NCI-H510A treated with DMSO at 0.1 percent for 48 hours (cell line): Measurements from ENCODE around the gene FAM222A.

Source experiments
- DNase-seq: peaks from one replicate; lab custom pipeline; 2025; lab: John Stamatoyannopoulos, UW

The FAM222A gene

DNA sequence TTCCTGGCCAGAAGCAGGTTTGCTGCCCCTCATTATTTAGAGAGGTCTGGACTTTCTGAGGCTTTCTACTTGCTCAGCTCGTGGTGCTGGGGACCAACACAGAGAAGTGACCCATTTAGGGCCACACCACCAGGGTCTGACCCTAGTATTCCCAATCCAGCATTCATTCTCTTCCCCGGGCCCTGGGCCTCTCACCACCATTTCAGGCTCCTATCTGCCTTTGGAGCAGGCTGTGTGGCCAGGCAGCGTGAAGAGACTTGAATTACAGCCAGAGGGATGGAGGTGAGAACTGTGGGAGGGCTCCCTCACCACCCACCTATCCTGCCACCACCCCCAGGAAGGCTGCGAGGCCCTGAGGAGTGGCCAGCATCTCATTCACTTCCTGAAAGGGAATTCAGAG is 24.6 kb downstream of the FAM222A start:
- DNase-seq: no peak

DNA sequence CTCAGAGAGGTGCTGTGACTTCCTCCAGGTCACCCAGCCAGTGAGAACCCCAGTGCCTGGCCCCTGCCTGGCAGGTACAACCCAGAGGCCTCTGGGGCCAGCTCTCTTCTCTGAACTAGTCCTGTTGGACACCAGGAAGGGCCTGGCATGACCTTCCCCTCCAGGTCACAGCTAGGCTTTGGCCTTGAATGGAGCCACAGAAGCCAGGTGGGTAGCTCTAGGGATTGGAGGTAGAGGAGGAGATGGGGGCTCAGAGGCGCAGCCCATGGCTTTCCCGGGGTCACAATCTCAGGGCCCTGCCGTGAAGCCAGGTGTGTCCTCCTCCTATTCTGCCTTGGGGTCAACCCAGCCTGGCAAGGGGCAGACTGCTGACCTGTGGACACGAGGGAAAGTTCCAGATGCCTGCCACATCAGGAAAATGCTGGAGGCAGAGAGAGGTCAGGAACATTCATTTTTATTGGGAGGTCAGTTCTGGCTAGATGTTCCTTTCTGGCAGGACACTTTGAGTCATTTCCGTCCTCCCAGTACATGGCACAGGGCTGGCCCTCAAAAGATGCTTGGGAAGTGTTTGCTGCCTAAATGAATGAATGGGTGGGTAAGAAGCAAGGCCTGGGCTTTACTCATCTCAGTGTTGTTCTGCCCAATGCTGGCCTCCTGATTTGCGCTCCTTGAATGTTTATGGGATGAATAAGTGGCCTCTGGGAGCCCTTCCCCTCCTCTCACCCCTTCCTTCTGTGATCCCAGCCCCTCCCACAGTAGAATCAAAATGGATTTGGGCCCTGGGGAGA is 25.4 kb downstream of the FAM222A start:
- DNase-seq: no peak

DNA sequence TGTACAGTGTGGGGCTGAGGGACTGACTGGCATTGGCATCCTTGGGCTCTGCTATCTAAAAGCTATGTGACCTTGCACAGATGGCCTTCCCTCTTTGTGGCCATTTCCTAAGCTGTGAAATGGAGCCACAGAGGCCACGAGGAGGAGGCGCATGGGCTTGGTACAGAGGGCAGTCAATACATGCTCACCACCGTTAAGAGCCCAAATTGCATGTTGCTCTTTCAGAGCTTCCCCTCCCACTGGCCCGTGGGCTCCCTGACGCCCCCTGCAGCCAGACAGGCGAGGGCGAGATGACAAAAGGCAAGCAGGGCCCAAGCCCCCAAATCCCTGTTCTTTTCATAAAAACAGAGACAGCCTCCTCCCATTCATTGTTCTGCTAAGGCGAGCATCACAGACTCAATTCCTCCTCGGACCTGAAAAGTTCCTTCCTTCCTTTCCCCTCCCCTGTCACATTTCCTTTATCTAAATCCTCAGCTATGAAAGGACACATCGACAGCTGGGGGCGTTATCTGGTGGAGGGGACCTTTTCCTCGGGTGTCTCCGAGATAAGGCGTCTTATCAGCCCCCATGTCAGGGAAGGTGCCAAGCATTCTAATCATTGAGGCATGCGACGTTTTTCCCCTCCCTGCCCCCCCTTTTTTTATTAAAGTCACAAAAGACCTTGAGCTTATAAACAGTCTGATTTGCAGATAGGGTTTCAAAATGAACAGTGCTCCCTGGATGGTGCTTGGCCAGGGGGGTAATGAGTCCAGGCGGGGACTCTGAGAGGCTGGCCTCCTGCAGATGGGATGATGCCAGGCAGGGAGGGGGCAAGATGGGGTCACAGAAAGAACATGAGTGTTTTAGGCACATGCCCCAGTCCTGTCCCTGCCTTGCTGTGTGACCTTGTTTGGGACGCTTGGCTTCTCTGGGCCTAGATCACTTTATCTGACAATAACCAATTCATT is 26.4 kb downstream of the FAM222A start:
- DNase-seq: no peak

DNA sequence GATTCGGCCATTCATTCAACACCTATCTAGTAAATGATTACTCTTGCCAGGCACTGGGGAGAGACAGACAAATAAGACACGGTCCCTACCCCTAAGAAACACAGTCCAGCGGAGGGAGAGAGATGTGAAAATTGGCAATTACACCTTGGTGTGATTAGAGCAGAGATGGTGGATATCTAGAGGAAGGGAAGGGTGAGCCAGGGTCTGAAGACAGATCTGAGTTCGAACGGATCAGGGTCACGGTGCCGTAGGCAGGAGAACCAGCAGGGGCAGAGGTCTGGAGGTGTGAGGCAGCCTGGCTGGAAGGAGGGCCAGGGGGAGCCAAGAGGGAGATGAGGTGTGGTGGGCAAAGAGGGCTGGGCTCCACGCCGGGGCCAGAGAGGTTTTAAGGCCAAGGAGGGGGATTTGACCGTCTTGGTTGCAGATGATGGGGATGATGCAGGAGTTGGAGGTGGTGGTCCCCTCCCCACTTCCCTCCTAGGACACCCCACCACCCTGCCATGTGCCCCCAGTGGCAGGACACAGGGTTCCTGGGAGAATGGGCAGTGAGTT is 27.1 kb downstream of the FAM222A start:
- no peak for DNase-seq

DNA sequence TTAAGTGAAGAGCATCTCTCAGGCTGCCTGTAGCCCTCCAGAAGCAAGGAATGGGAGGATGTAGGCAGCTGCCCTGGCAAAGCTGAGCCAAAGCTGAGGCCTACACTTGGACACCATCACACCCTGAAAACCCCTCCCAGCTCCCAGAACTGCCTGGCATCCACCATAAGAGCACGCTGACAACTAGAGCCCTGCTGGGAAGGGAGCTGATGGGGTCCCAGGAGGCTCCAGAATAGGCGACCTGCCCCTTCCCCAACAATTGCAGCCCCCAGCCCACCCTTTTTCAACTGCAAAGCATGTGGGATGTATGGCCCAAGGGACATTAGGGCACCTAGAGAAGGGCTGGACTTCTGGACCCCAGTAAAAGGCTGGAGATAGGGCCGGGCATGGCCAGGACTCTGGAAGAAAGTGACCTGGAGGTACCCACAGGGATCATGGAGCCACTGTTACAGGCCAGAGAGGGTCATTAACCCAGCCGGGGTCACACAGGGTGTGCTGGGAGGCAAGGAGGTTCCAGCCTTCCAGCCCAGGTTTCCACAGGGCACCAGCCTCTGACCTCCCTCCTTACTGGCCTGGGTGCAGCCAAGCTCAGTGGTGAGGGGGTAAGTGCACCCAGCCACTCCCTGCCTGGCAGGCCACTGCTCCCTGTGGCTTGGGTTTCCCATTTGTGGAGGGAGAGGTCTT is 27.8 kb downstream of the FAM222A start:
- DNase-seq: no peak

DNA sequence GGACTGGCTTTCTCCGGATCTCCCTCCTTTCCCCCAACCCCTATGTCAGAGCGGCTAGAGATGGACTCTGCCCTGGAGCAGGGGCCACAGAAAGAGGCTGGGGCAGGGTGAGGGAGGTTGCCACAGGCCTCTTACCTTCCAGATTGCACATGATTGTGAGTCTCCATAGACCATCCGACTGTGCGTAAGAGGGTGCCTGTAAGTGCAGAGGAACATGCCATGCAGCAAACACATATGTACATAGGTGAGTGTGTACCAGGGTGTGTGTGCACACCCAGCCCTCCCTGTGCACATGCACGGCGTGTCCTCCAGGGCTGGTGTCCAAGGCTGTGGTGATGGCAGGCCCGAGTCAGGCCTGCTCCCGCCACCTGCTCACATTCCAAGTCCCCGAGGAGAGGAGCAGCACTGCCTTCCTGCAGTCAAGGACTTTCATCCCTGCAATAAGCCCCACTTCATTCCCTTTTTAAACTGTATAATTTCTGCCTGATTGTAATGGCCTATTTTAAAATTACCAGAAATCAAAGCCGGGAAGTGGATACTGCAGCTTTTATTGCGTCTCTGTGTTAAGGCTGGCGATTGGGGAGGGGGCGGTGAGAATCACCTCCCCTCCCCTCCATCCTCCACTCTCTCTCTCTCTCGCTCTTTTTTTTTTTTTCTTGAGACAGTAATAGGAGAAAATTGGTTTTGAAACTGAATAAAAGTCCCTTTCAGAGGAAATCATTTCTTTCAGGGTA is 28.5 kb downstream of the FAM222A start:
- no peak for DNase-seq

DNA sequence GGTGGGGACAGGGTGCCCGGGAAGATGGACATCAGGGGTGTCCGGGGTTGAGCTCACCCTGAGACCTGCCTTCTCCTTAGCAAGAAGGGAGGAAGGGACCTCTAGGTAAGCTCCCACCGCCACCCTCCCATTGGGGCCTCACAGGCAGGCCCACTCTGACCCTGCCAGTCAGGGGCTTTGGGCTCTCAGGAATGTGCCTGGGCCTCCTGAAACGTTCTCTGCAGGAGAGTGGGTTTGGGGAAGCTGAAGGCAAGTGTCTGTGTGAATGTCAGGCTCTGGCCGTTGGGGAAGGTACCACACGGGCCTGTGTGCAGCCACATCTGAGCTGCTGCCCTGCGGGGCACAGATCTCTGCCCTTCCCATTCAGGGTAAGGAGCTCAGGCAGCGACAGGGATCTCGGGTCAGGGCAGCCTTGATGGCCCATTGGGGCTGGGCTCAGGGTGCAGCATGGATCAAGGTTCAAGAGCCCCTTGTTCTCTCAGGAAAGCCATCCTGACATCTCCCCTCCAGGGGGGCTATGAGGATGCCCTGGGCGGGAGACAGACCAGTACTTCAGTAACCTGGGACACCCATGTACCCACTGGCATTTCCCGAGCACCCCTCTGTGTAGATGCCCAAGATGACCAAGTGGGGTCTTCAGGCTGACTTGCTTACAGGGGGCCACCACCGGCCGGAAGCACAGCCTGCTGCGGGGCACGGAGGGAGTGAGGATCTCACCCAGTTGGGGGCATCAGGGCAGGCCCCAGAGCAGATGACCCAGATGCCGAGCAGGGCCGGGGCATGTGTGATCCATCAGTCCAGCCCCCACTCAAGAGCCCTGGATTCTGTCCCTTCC is 29.7 kb downstream of the FAM222A start:
- no peak for DNase-seq

DNA sequence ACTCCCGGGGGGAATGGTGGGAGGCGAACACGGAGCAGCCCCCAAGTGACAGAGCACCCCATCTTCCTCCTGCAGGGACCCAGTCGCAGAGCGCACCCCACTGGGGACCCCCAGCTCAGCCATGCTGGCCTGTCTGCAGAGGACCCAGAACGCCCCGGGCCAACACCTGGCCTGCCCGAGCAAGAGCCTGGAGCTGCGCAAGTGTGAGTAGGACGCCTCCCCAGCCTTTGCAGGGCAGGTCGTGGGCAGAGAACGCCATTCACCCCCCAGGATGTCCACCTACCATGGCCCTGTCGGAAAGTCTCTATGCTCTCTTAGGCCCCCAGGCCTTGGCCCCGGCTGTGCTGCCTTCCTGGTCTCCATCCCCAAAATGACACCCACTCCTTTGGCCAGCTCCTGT is 30.4 kb downstream of the FAM222A start:
- no peak for DNase-seq

DNA sequence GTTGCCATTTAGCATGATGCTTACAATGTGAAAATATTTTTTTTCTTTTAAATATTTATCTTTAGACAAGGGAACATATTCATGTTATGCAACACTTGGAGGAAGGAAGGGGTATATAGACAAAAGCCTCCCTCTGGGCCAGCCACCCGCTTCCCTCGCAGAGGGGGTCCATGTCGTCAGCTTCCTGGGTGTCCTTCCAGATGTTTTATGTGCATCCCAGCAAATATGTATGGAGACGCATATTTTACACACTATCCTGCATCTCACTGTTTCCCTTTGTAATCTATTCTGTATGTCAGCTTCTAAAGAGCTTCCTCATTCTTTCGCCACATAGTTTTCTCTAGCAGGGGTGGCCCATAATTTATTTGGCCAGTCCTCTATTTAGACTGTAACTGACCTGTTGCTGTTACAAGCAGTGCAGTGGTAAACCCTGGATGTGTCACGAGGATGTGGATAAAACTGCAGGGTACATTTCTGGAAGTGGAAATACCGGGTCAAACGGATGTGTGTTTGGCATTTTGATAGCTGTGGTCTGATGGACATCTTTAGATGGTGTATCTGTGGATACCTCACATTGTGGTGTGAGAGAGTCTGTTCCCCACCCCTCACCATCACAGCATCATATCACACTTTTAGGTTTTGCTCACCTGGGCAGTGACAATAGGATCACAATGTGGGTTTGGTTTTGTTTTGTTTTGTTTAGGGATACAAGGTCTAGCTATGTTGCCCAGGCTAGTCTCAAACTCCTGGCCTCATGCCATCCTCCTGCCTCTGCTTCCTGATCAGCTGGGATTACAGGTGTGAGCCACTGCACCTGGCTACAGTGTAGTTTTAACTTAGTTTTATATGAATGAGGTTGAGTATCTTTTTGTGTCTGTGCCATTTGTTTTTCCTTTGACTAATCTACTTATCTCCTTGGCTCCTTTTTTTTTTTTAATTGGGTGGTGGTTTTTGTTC is 31.6 kb downstream of the FAM222A start:
- DNase-seq: no peak

DNA sequence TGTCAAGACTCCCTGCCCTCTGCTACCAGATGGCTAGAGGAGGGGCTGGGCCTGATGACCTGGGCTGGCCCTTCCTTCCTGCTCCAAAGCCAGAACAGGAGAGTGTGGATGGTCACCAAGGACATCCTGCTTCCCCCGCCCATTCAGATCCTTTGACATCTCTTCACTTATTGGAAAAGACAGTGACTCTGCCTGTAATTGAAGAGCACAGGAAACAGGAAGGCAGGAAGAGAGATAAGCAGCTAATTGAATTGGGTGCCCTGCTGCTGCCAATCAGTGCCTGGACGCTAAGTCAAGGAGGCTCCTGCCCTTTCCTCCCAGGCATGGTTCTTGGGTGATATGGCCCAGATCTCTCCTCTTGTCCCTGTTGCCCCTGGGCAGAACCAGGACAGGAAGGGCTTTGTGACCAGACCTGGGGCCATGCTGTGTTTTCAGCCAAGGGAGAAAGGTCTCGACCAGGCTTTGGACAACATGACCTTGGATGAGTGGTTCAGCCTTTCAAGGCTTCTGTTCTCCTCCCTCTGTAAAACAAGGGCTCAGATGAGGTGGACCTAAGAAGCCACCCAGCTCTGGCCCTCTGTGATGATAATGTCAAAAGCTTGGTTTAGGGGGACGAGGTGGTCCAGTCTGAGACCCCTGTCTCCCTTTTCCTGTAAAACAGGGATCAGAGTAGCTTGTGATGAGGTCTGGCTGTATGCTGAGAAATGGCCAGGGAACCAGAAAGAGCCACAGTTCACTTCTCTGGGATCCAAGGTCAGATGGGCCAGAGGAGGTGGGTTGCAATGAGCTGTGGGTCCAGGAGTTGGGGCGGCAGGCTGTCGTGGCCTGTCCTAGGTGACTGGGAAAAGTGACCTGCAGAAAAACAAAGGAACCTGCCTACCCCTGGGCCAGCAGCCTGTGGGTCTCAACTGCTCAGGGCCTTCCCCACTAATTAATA is 38.8 kb downstream of the FAM222A start:
- no peak for DNase-seq

DNA sequence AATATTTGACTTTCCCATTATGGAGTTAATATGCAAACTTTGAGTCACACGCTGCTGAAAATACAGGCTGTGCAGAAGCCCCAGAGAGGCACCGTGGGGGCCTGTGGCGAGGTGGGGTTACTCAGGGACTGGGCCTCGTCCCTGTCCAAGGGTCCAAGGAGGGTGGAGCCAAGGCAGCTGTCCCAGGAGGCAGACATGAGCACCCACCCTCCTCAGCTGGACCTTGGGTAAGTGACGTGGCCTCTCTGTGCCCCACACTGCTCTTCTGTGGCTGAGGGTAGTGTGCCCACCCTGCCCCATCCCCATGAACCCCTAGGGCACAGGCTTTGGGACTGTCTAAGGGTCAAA is 39.4 kb downstream of the FAM222A start:
- DNase-seq: no peak

DNA sequence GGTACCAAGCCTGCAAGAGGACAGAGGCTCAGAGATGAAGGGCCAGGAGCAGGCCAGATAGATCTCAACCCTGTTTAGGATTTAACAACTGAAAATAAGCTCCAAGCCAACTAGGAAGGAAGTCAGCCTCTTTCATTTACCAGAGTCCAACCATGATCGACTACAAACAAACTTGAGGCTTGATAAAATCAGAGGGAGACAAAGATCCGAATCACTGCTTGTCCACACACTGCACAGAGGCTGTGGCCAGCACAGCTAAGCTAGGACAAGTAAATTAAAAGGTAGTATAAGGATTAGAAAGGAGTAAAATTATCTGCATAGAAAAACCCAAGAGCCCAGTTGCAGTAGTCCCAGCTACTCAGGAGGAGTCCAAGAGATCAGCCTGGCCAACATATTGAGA is 40.3 kb downstream of the FAM222A start:
- no peak for DNase-seq

DNA sequence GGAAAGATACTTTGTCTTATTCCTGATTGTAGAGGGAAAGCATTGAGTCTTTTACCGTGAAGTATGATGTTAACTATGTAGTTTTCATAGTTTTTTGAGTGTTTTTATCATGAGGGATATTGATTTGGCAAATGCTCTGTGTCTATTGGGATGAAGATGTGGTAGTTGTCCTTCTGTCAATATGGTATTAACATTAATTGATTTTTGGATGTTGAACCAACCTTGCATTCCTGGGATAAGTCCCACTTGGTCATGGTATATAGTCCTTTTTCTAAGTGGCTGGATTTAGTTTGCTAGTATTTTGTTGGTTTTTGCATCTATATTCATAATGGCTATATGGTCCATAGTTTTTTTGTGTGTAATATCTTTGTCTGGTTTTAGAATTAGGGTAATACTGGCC is 42.8 kb downstream of the FAM222A start:
- no peak for DNase-seq

DNA sequence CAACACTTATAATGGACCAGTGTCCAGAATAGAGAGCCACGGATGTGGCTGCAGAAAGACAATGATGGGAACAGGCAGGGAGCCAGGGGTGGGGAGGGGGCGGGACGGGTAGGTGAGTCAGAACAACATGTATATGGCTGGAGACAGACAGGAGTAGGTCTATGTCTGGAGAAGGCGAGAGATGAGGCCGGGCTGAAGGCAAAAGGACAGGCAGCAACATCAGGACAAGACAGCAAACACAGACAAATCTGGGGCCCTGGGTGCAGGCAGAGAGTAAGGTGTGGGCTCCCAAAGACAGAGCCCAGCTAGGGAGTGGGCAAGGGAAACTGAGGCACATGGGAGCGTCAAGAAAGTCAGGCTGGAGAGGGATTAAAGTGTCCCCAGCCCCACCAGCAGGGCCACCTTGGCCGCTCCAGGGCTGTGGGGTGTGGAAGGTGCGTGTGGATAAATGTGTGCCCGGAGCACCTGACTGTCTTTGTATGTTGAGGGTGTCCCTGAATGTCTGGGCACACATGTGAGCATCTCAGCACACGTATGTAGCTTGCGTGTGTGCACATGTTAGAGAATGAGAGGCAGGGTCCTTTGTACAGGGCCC is 44.1 kb downstream of the FAM222A start:
- DNase-seq: no peak

DNA sequence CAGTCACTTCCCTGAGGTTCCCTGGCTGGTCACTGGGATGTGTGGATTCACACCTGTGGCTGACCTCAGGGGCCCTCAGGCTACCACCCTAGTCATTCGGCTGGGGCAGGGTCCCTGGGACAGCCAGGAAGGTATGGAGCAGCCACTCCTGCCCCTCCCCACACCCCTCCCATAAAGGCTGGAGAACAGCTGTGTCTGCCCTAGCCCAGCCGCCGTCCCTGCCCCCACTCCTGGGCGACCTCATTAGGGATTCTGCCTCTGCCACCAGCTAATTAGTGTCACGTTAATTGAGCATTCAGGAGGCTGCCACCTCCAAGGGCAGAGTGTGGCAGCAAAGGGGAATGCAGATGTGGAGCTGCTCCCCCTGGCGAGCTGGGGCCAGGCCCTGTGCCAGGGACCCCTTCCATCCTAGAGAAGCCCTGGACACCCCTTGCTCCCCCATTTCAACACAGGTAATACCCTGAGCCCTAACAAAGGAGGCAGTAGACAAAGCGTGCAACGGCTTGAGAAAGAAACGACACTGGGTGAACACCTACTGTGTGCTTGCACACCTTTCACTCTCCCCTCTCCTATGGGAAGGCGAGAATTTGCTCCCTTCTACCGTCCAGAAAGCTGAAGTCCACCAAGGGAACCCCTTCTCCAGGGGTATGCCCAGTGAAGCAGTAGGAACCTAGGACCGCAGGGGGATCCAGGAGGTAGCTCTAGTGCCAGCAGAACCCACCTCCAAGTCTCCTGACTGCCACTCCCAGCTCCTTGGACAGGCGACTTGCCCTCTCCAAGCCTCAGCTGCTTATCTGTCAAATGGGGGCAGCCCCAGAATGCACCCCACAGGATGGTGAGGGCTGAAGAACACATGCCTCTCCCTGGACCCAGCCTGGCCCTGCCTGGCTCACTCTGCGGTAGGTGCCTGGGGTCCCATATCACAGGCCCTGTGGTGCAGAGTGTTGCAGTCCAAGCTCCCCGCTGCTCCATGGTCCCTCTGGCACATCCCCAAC is 45.1 kb downstream of the FAM222A start:
- no peak for DNase-seq

DNA sequence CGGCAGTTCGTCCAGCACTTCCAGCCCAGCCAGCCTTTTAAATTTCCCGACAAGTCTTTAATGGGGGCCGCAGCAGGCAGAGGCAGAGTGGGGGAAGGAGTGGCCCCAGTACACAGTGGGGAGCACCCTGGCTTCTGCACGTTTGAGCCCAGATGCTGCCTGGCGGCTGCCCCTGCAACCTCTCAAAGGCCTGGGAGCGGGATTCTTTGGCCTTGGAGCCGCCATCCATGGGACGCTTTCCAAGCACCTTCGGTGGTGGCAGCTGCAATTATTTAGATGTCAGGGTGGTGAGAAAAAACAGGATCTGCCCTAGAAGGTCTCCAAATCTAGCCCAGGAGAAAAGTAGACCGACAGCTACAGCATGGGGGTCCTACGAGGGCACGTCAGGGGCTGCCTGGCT is 46.0 kb downstream of the FAM222A start:
- no peak for DNase-seq
